GM23338 (cell line): ENCODE measurements around the gene PRPF39. TPM values are rescaled to one million over a fixed set of nuclear protein-coding genes. Genes with fewer than 3 reads are reported as not detected.

Source experiments
- ATAC-seq: fragments of 200-7000 bp; cut with Tn5 transposase; 3 replicates; pipeline ENCODE4 v1.9.1; 2020
- DNase-seq: peaks from one replicate; pipeline ENCODE4 v3.0.0-alpha.2; 2015; ENCODE audit warnings: low spot score
- H2AFZ ChIP-seq: fragments of 200-600 bp; sonication (generic); 2 replicates; pipeline ENCODE4 v1.8.0; 2016; ENCODE audit warnings: antibody characterized with exemption, mild to moderate bottlenecking, moderate library complexity
- H3F3A ChIP-seq: fragments of 200-600 bp; sonication (generic); replicated peaks from 2 replicates; pipeline ENCODE4 v1.8.0; 2017; ENCODE audit warnings: antibody characterized with exemption, mixed run types, low read depth
- H3K27ac ChIP-seq: fragments of 200-600 bp; sonication (generic); 2 replicates; pipeline ENCODE4 v1.6.1; 2016; ENCODE audit warnings: low read depth
- H3K27me3 ChIP-seq: fragments of 200-600 bp; sonication (generic); 2 replicates; pipeline ENCODE4 v1.8.0; 2016; ENCODE audit warnings: mild to moderate bottlenecking, mixed run types, moderate library complexity; ENCODE audit not compliant: insufficient read depth
- H3K36me3 ChIP-seq: fragments of 200-600 bp; sonication (generic); 2 replicates; pipeline ENCODE4 v1.8.0; 2016; ENCODE audit warnings: mild to moderate bottlenecking; ENCODE audit not compliant: insufficient read depth
- H3K4me1 ChIP-seq: fragments of 200-600 bp; sonication (generic); 2 replicates; pipeline ENCODE4 v1.8.0; 2016; ENCODE audit warnings: mild to moderate bottlenecking, moderate library complexity; ENCODE audit not compliant: insufficient read depth
- H3K4me2 ChIP-seq: fragments of 200-600 bp; sonication (generic); 2 replicates; pipeline ENCODE4 v1.7.1; 2017; ENCODE audit warnings: mixed run types
- H3K4me3 ChIP-seq: fragments of 200-600 bp; sonication (generic); 2 replicates; pipeline ENCODE4 v1.6.1; 2016; ENCODE audit warnings: mixed run types
- H3K79me2 ChIP-seq: fragments of 200-600 bp; sonication (generic); replicated peaks from 2 replicates; pipeline ENCODE4 v1.8.0; 2017; ENCODE audit warnings: mild to moderate bottlenecking; ENCODE audit not compliant: insufficient read depth
- H3K9me2 ChIP-seq: fragments of 200-600 bp; sonication (generic); 2 replicates; pipeline ENCODE4 v1.8.0; 2017; ENCODE audit not compliant: insufficient read depth
- H4K20me1 ChIP-seq: fragments of 200-600 bp; sonication (generic); replicated peaks from 2 replicates; pipeline ENCODE4 v1.8.0; 2017; ENCODE audit warnings: mild to moderate bottlenecking; ENCODE audit not compliant: insufficient read depth
- H3K27ac Mint-ChIP-seq: 2 replicates; pipeline ENCODE4 v1.8.0; 2020; ENCODE audit warnings: inconsistent platforms, mild to moderate bottlenecking, moderate library complexity, mixed read lengths
- H3K27me3 Mint-ChIP-seq: 3 replicates; pipeline ENCODE4 v1.8.0; 2022; ENCODE audit warnings: low read depth, mild to moderate bottlenecking, moderate library complexity, mixed read lengths, inconsistent platforms; ENCODE audit not compliant: insufficient read depth, poor library complexity
- H3K36me3 Mint-ChIP-seq: 3 replicates; pipeline ENCODE4 v1.8.0; 2021; ENCODE audit warnings: low read depth, mild to moderate bottlenecking, inconsistent platforms, moderate library complexity, mixed read lengths
- H3K4me1 Mint-ChIP-seq: 3 replicates; pipeline ENCODE4 v1.8.0; 2020; ENCODE audit warnings: mild to moderate bottlenecking, inconsistent platforms, mixed read lengths
- H3K4me3 Mint-ChIP-seq: 3 replicates; pipeline ENCODE4 v1.8.0; 2021; ENCODE audit warnings: moderate library complexity, mild to moderate bottlenecking, inconsistent platforms, mixed read lengths
- H3K9me3 Mint-ChIP-seq: 3 replicates; pipeline ENCODE4 v1.8.0; 2020; ENCODE audit warnings: moderate library complexity, mild to moderate bottlenecking, inconsistent platforms, mixed read lengths
- CREB1 ChIP-seq: fragments of 250-450 bp; sonication (Bioruptor Pico); IDR thresholded peaks from 2 replicates; pipeline ENCODE4 v1.5.0; 2020; ENCODE audit warnings: low read depth, mild to moderate bottlenecking, moderate library complexity
- ETS1 ChIP-seq: IDR thresholded peaks from 2 replicates; pipeline ENCODE4 v1.6.1; 2016; ENCODE audit warnings: antibody characterized with exemption
- EZH2 ChIP-seq: fragments of 200-600 bp; sonication (generic); IDR thresholded peaks from one replicate; pipeline ENCODE4 v1.8.0; 2017; ENCODE audit warnings: antibody characterized with exemption, mild to moderate bottlenecking, low read depth; ENCODE audit not compliant: unreplicated experiment
- EZH2phosphoT487 ChIP-seq: fragments of 200-600 bp; sonication (generic); IDR thresholded peaks from one replicate; pipeline ENCODE4 v1.8.1; 2018; ENCODE audit warnings: antibody characterized with exemption; ENCODE audit not compliant: unreplicated experiment
- JUNB ChIP-seq: IDR thresholded peaks from one replicate; pipeline ENCODE4 v1.6.1; 2016; ENCODE audit warnings: antibody characterized with exemption; ENCODE audit not compliant: unreplicated experiment
- NANOG ChIP-seq: IDR thresholded peaks from 2 replicates; pipeline ENCODE4 v1.6.1; 2016; ENCODE audit warnings: antibody characterized with exemption, borderline replicate concordance
- POLR2AphosphoS5 ChIP-seq: IDR thresholded peaks from 2 replicates; pipeline ENCODE4 v1.6.1; 2016; ENCODE audit warnings: antibody characterized with exemption, low read depth
- STAT1 ChIP-seq: IDR thresholded peaks from one replicate; pipeline ENCODE4 v1.6.1; 2016; ENCODE audit warnings: antibody characterized with exemption; ENCODE audit not compliant: unreplicated experiment
- ZNF114 ChIP-seq: fragments of 250-450 bp; sonication (Bioruptor Pico); IDR thresholded peaks from 2 replicates; pipeline ENCODE4 v1.5.0; 2020; ENCODE audit warnings: mild to moderate bottlenecking, moderate library complexity
- ZNF331 ChIP-seq: fragments of 250-450 bp; sonication (Bioruptor Pico); IDR thresholded peaks from 2 replicates; pipeline ENCODE4 v1.5.0; 2020; ENCODE audit warnings: low read depth, mild to moderate bottlenecking, moderate library complexity
- ZNF462 ChIP-seq: fragments of 250-450 bp; sonication (Bioruptor Pico); IDR thresholded peaks from 2 replicates; pipeline ENCODE4 v1.5.0; 2020; ENCODE audit warnings: mild to moderate bottlenecking, moderate library complexity
- polyA plus RNA-seq: library from polyadenylated mRNA; unstranded; fragments of >200 nt; fragmentation: Nextera tagmentation; extraction: Ambion mirVana; gene quantifications from 2 replicates; pipeline ENCODE4 v1.2.1, GENCODE V29; 2016
- total RNA-seq: library from RNA; depleted of rRNA; stranded (reverse); fragments of >200 nt; shearing (Covaris generic); gene quantifications from 2 replicates; pipeline ENCODE4 v1.2.3, GENCODE V29; 2014
- TF ChIP-seq, protein P1 (sequence below), 2 experiments: fragments of 200-600 bp in 1 of 2; sonication (generic) in 1 of 2; conservative IDR thresholded peaks; 2 replicates each; pipeline versions ENCODE4 v1.5.1 to v1.6.1; 2016 to 2017; ENCODE audit warnings: antibody characterized with exemption in 2 of 2, low read depth in 2 of 2, mild to moderate bottlenecking in 2 of 2, moderate library complexity in 1 of 2
- TF ChIP-seq, protein P2 (sequence below): IDR thresholded peaks from one replicate; pipeline ENCODE4 v1.6.1; 2018; ENCODE audit warnings: antibody characterized with exemption; ENCODE audit not compliant: unreplicated experiment

PRPF39 gene
- total and polyA plus RNA-seq, 2 experiments from 2014 or later: 30.7 to 56.9 TPM

- Mint-ChIP-seq H3K4me3 (no peak overlapping the region), H3K4me1 (peaks cover 10% of the 10 kb centered on the region), H3K27ac (peak overlapping the region; percentile 52; the same call in 1 of the 2 replicates), H3K9me3 (no peaks in the 10 kb centered on the region), H3K36me3 (peaks cover 19% of the 10 kb centered on the region), H3K27me3 (no peaks in the 10 kb centered on the region)
- H3K27ac ChIP-seq: peak overlapping the region; percentile 89; the same call in 1 of the 2 replicates
- H3K27me3 ChIP-seq: no peaks in the 10 kb centered on the region
- H4K20me1 ChIP-seq: no peaks in the 10 kb centered on the region
- H3F3A ChIP-seq: no peaks in the 10 kb centered on the region
- TF ChIP-seq, protein P1, sequence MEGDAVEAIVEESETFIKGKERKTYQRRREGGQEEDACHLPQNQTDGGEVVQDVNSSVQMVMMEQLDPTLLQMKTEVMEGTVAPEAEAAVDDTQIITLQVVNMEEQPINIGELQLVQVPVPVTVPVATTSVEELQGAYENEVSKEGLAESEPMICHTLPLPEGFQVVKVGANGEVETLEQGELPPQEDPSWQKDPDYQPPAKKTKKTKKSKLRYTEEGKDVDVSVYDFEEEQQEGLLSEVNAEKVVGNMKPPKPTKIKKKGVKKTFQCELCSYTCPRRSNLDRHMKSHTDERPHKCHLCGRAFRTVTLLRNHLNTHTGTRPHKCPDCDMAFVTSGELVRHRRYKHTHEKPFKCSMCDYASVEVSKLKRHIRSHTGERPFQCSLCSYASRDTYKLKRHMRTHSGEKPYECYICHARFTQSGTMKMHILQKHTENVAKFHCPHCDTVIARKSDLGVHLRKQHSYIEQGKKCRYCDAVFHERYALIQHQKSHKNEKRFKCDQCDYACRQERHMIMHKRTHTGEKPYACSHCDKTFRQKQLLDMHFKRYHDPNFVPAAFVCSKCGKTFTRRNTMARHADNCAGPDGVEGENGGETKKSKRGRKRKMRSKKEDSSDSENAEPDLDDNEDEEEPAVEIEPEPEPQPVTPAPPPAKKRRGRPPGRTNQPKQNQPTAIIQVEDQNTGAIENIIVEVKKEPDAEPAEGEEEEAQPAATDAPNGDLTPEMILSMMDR (conservative IDR thresholded peaks at IDR 0.05; ENCODE audit: low read depth in 2 of 2): no peak
- no peak for TF ChIP-seq EZH2phosphoT487
- TF ChIP-seq ETS1: no peak
- TF ChIP-seq ZNF331: no peak
- no peak for TF ChIP-seq NANOG
- TF ChIP-seq, protein P2, sequence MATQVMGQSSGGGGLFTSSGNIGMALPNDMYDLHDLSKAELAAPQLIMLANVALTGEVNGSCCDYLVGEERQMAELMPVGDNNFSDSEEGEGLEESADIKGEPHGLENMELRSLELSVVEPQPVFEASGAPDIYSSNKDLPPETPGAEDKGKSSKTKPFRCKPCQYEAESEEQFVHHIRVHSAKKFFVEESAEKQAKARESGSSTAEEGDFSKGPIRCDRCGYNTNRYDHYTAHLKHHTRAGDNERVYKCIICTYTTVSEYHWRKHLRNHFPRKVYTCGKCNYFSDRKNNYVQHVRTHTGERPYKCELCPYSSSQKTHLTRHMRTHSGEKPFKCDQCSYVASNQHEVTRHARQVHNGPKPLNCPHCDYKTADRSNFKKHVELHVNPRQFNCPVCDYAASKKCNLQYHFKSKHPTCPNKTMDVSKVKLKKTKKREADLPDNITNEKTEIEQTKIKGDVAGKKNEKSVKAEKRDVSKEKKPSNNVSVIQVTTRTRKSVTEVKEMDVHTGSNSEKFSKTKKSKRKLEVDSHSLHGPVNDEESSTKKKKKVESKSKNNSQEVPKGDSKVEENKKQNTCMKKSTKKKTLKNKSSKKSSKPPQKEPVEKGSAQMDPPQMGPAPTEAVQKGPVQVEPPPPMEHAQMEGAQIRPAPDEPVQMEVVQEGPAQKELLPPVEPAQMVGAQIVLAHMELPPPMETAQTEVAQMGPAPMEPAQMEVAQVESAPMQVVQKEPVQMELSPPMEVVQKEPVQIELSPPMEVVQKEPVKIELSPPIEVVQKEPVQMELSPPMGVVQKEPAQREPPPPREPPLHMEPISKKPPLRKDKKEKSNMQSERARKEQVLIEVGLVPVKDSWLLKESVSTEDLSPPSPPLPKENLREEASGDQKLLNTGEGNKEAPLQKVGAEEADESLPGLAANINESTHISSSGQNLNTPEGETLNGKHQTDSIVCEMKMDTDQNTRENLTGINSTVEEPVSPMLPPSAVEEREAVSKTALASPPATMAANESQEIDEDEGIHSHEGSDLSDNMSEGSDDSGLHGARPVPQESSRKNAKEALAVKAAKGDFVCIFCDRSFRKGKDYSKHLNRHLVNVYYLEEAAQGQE: no peak
- TF ChIP-seq STAT1: no peak
- no peak for TF ChIP-seq CREB1 (CRISPR knock-in tag)
- no peak for TF ChIP-seq POLR2AphosphoS5
- TF ChIP-seq JUNB: no peak
- no peak for TF ChIP-seq EZH2
- TF ChIP-seq ZNF114: no peak
- TF ChIP-seq ZNF462: no peak
- no peak for ATAC-seq
- 0 out of 2 replicates have a peak, but pooled peaks cover 13% of the 10 kb centered on the region for H3K79me2 ChIP-seq
- H2AFZ ChIP-seq: no peak overlapping the region
- no peaks in the 10 kb centered on the region for H3K36me3 ChIP-seq
- H3K4me2 ChIP-seq: no peak overlapping the region
- H3K9me2 ChIP-seq: no peaks in the 10 kb centered on the region
- no peak for DNase-seq
- H3K4me3 ChIP-seq: no peak overlapping the region
- peaks cover 9% of the 10 kb centered on the region; the same call in 1 of the 2 replicates for H3K4me1 ChIP-seq
Measured at GRCh38 chr14:45149602-45150001, 65.7 kb downstream of the PRPF39 start.
